RWPE1 (cell line): ENCODE data around the gene BCOR.

Source experiments
- CTCF ChIA-PET: fragments of 350-600 bp; sonication (Branson Sonifier 250); formaldehyde crosslinking; extraction: SDS; loops from one replicate; lab custom pipeline; 2021; lab: Yijun Ruan, JAX
- POLR2A ChIA-PET: fragments of 400-600 bp; formaldehyde crosslinking; extraction: SDS; loops from one replicate; lab custom pipeline; 2020; ENCODE audit warnings: antibody characterized with exemption; ENCODE audit not compliant: low non-redundant PET; lab: Yijun Ruan, JAX
- DNase-seq: peaks from one replicate; pipeline ENCODE4 v3.0.0; 2012; ENCODE audit warnings: low spot score
- H3K27ac ChIP-seq: fragments of 450-650 bp; 2 replicates; pipeline ENCODE4 v1.5.1; 2017
- TF ChIP-seq, protein P1 (sequence below): fragments of 450-650 bp; conservative IDR thresholded peaks from 2 replicates; pipeline ENCODE4 v1.5.1; 2017; ENCODE audit warnings: low read depth, mild to moderate bottlenecking

The BCOR gene

DNA sequence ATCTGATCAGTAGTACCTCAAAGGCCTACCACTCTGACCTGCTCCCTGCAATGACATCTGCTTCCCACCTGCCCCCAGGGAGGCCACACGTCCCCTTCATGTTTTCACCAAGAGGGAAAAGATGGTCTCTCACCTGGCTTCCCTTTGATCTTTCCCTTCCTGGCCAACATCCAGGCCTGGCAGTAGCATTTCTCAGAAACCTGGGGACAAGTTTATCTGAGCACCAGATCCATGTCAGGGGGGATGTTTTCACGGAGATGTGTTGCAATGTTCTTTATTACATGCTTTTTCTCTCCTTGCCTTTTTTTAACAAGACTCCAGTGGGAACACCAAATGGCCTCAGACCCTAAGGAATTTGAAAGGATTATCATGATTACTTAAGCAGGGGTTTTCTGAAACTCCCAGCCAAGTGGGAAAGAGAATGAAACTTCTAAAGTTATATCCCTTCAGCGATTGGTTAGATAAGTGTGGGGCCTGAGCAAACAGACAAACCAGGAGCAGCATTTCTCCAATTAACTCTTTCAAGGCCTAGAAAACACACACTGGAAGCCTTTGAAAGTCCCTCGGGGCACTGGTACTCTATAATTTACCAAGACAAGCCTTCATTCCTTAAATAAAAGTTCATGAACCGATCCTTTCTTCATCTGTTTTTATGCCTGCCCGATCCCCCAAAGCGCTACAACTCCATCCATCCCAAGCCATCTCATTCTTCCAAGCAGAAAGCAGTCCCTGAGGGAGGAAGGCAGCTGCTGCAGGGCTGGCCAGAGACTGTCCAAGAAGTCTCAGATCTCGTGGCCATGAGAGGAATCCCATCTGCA is 94.1 kb downstream of the BCOR start:
- TF ChIP-seq, protein P1, sequence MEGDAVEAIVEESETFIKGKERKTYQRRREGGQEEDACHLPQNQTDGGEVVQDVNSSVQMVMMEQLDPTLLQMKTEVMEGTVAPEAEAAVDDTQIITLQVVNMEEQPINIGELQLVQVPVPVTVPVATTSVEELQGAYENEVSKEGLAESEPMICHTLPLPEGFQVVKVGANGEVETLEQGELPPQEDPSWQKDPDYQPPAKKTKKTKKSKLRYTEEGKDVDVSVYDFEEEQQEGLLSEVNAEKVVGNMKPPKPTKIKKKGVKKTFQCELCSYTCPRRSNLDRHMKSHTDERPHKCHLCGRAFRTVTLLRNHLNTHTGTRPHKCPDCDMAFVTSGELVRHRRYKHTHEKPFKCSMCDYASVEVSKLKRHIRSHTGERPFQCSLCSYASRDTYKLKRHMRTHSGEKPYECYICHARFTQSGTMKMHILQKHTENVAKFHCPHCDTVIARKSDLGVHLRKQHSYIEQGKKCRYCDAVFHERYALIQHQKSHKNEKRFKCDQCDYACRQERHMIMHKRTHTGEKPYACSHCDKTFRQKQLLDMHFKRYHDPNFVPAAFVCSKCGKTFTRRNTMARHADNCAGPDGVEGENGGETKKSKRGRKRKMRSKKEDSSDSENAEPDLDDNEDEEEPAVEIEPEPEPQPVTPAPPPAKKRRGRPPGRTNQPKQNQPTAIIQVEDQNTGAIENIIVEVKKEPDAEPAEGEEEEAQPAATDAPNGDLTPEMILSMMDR: no peak
- no peak overlapping the region for H3K27ac ChIP-seq
- no peak for DNase-seq
- POLR2A ChIA-PET: no interaction called here
- CTCF ChIA-PET: no interaction called here

DNA sequence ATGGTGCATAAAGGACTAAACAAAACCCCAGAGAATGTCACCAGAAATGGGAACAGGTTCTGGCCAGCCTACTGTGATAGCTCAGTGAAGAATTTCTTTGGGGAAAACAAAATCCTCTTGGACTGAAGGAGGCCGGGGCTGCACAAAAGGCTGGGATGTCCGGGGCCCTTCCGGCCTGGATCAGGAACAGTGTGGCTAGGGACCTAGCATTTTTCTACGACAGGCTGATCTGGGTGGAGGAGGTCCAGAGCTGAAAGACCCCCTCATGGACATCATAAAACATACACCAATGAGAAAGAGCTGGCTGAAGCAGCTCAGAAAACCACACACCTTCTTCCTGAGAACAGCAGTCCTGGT is 94.7 kb downstream of the BCOR start:
- TF ChIP-seq, protein P1: no peak
- ChIA-PET CTCF (no interaction called here), POLR2A (no interaction called here)
- H3K27ac ChIP-seq: no peak overlapping the region
- DNase-seq: no peak
